H1 (cell line): Measurements from ENCODE around the gene GTPBP6. TPM values are rescaled to one million over a fixed set of nuclear protein-coding genes. Genes with fewer than 3 reads are reported as not detected.

Experiments
- CTCF ChIA-PET: fragments of 300-600 bp; sonication (Branson Sonifier 250); formaldehyde crosslinking; loops from one replicate; lab custom pipeline; 2021; ENCODE audit not compliant: partially characterized antibody; lab: Charles Lee
- POLR2A ChIA-PET: fragments of 300-600 bp; sonication (Branson Sonifier 250); formaldehyde crosslinking; loops from one replicate; lab custom pipeline; 2021; ENCODE audit warnings: inconsistent platforms; ENCODE audit not compliant: partially characterized antibody; lab: Charles Lee
- DNase-seq, 2 experiments: peaks; one replicate each; pipeline versions ENCODE4 v3.0.0 to v3.0.0-alpha.2; 2010 to 2022; ENCODE audit warnings: low spot score in 2 of 2, low read depth in 1 of 2, mixed read lengths in 1 of 2
- FAIRE-seq: peaks from 2 replicates; lab custom pipeline; 2011; peaks lifted over from hg19 to GRCh38; lab: Jason Lieb, UNC
- H2AFZ ChIP-seq: 2 replicates; pipeline ENCODE4 v1.8.1; 2012; ENCODE audit warnings: low read length, inconsistent platforms
- H2AK5ac ChIP-seq: 2 replicates; pipeline ENCODE4 v1.6.1; 2013; ENCODE audit warnings: low read depth, low read length
- H2BK120ac ChIP-seq: replicated peaks from 2 replicates; pipeline ENCODE3; 2013; ENCODE audit warnings: low read depth, low read length, inconsistent platforms
- H2BK12ac ChIP-seq: 2 replicates; pipeline ENCODE4 v1.6.1; 2013; ENCODE audit warnings: low read depth, low read length
- H2BK15ac ChIP-seq: 2 replicates; pipeline ENCODE4 v1.6.1; 2013; ENCODE audit warnings: low read length
- H2BK20ac ChIP-seq: 2 replicates; pipeline ENCODE4 v1.6.1; 2013; ENCODE audit warnings: low read length
- H2BK5ac ChIP-seq: 2 replicates; pipeline ENCODE4 v1.6.1; 2013; ENCODE audit warnings: low read depth, low read length
- H3K14ac ChIP-seq: 2 replicates; pipeline ENCODE4 v1.6.1; 2013; ENCODE audit warnings: inconsistent platforms; ENCODE audit not compliant: insufficient read length
- H3K18ac ChIP-seq: 2 replicates; pipeline ENCODE4 v1.6.1; 2013; ENCODE audit warnings: low read length; ENCODE audit errors: extremely low read depth
- H3K23ac ChIP-seq: 2 replicates; pipeline ENCODE4 v1.6.1; 2013; ENCODE audit warnings: inconsistent platforms; ENCODE audit not compliant: insufficient read length
- H3K23me2 ChIP-seq: 2 replicates; pipeline ENCODE4 v1.6.1; 2013; ENCODE audit warnings: low read depth, low read length
- H3K27ac ChIP-seq: 2 replicates; pipeline ENCODE4 v1.6.1; 2011; ENCODE audit warnings: low read depth, low read length, inconsistent platforms
- H3K27me3 ChIP-seq, 4 experiments: replicated peaks in 1 of 4; 1 replicate in 1 of 4; 2 replicates in 3 of 4; pipeline versions ENCODE4 v1.6.1 to v1.8.1; 2011 to 2013; ENCODE audit warnings: low read length in 3 of 4, mild to moderate bottlenecking in 3 of 4, inconsistent platforms in 2 of 4, mixed read lengths in 2 of 4, moderate library complexity in 1 of 4; ENCODE audit not compliant: control insufficient read depth in 3 of 4, insufficient read depth in 3 of 4; ENCODE audit errors: extremely low read depth in 1 of 4
- H3K36me3 ChIP-seq, 4 experiments: 2 replicates each; pipeline versions ENCODE4 v1.6.1 to v1.8.1; 2011 to 2013; ENCODE audit warnings: mild to moderate bottlenecking in 4 of 4, low read length in 3 of 4, moderate library complexity in 2 of 4, control low read depth in 1 of 4, inconsistent platforms in 1 of 4; ENCODE audit not compliant: insufficient read depth in 4 of 4, control insufficient read depth in 2 of 4
- H3K4ac ChIP-seq: replicated peaks from 2 replicates; pipeline ENCODE3; 2013; ENCODE audit warnings: low read length, low read depth, mixed read lengths, inconsistent platforms; ENCODE audit not compliant: insufficient read length
- H3K4me1 ChIP-seq, 4 experiments: replicated peaks in 1 of 4; 1 replicate in 1 of 4; 2 replicates in 3 of 4; pipeline versions ENCODE4 v1.6.1 to v1.8.1; 2011 to 2013; ENCODE audit warnings: low read length in 3 of 4, inconsistent platforms in 2 of 4, mixed read lengths in 1 of 4; ENCODE audit not compliant: insufficient read depth in 4 of 4, control insufficient read depth in 3 of 4
- H3K4me2 ChIP-seq, 2 experiments: 2 replicates each; pipeline versions ENCODE4 v1.6.1 to v1.8.1; 2011 to 2013; ENCODE audit warnings: low read depth in 2 of 2, low read length in 2 of 2, control low read depth in 1 of 2, inconsistent platforms in 1 of 2, mild to moderate bottlenecking in 1 of 2; ENCODE audit not compliant: insufficient read depth in 1 of 2
- H3K4me3 ChIP-seq, 4 experiments: fragments of 200-600, 300-600 bp in 1 of 4; sonication (generic), shearing (Covaris generic), sonication (Bioruptor Twin) in 1 of 4; 2 replicates each; pipeline versions ENCODE4 v1.5.1 to v1.8.1; 2011 to 2016; ENCODE audit warnings: low read length in 4 of 4, low read depth in 3 of 4, control low read depth in 2 of 4, inconsistent platforms in 2 of 4, mild to moderate bottlenecking in 2 of 4, mixed read lengths in 1 of 4, moderate library complexity in 1 of 4; ENCODE audit not compliant: insufficient read depth in 2 of 4; ENCODE audit errors: extremely low read depth in 1 of 4
- H3K56ac ChIP-seq: replicated peaks from 2 replicates; pipeline ENCODE3; 2013; ENCODE audit warnings: low read depth, mild to moderate bottlenecking, mixed read lengths, low read length, inconsistent platforms; ENCODE audit not compliant: insufficient read length
- H3K79me1 ChIP-seq: 2 replicates; pipeline ENCODE4 v1.6.1; 2013; ENCODE audit warnings: low read depth, low read length, control low read depth
- H3K79me2 ChIP-seq, 2 experiments: 2 replicates each; pipeline versions ENCODE4 v1.6.1 to v1.8.1; 2012 to 2013; ENCODE audit warnings: low read length in 2 of 2, mild to moderate bottlenecking in 2 of 2, inconsistent platforms in 1 of 2; ENCODE audit not compliant: insufficient read depth in 2 of 2, control insufficient read depth in 1 of 2
- H3K9ac ChIP-seq, 4 experiments: replicated peaks in 1 of 4; 1 replicate in 1 of 4; 2 replicates in 3 of 4; pipeline versions ENCODE4 v1.6.1 to v1.8.1; 2011 to 2013; ENCODE audit warnings: low read depth in 3 of 4, low read length in 3 of 4, control low read depth in 2 of 4, mild to moderate bottlenecking in 2 of 4, moderate library complexity in 2 of 4, inconsistent platforms in 1 of 4; ENCODE audit errors: extremely low read depth in 1 of 4
- H3K9me3 ChIP-seq, 2 experiments: 2 replicates each; pipeline versions ENCODE4 v1.6.1 to v1.8.1; 2012 to 2013; ENCODE audit warnings: mild to moderate bottlenecking in 2 of 2, moderate library complexity in 2 of 2, control low read depth in 1 of 2, inconsistent platforms in 1 of 2, low read depth in 1 of 2, low read length in 1 of 2, mixed read lengths in 1 of 2; ENCODE audit not compliant: insufficient read depth in 2 of 2
- H4K20me1 ChIP-seq, 2 experiments: replicated peaks in 1 of 2; 2 replicates each; pipeline versions ENCODE3 to v1.8.1; 2011 to 2013; ENCODE audit warnings: inconsistent platforms in 2 of 2, low read length in 2 of 2, mild to moderate bottlenecking in 1 of 2; ENCODE audit not compliant: insufficient read depth in 2 of 2, control insufficient read depth in 1 of 2
- H4K5ac ChIP-seq: 2 replicates; pipeline ENCODE4 v1.6.1; 2013; ENCODE audit warnings: low read length, low read depth, mixed read lengths, inconsistent platforms; ENCODE audit not compliant: insufficient read length
- H4K8ac ChIP-seq: 2 replicates; pipeline ENCODE4 v1.8.0; 2013; ENCODE audit warnings: mild to moderate bottlenecking, moderate library complexity, low read length, inconsistent platforms; ENCODE audit not compliant: insufficient read depth; ENCODE audit errors: extremely low read depth
- H4K91ac ChIP-seq: replicated peaks from 2 replicates; pipeline ENCODE3; 2013; ENCODE audit warnings: low read length, mixed read lengths, inconsistent platforms; ENCODE audit not compliant: insufficient read length
- KDM1A ChIP-seq: fragments of 200-600, 300-600 bp; sonication (generic); IDR thresholded peaks from 2 replicates; pipeline ENCODE4 v1.7.1; 2016; ENCODE audit warnings: mild to moderate bottlenecking, low read length, borderline replicate concordance
- PHF8 ChIP-seq: fragments of 200-600 bp; sonication (generic); conservative IDR thresholded peaks from 2 replicates; pipeline ENCODE4 v1.7.1; 2012; ENCODE audit warnings: low read depth, mild to moderate bottlenecking, inconsistent platforms, low read length, moderate library complexity
- WGBS, 2 experiments: shearing (Covaris generic) in 1 of 2; methylation state at CpG; one replicate each; pipeline versions ENCODE4 v1.1.6 to v1.1.7; 2013 to 2015; ENCODE audit warnings: low lambda C conversion rate in 2 of 2, mixed read lengths in 2 of 2, inconsistent platforms in 1 of 2, low coverage in 1 of 2, missing lambda C conversion rate in 1 of 2; ENCODE audit not compliant: insufficient replicate concordance in 2 of 2, insufficient coverage in 1 of 2, insufficient read length in 1 of 2; ENCODE audit errors: extremely low coverage in 1 of 2, missing lambda C conversion rate in 1 of 2; 5-methylcytosine and 5-hydroxymethylcytosine counted together
- polyA plus RNA-seq, 7 experiments: library from polyadenylated mRNA; depleted of rRNA in 3 of 7; stranded (reverse) in 5 of 7; unstranded in 2 of 7; fragments of >200 nt in 5 of 7; fragments of 200-250 nt in 2 of 7; gene quantifications; 1 replicate in 5 of 7; 2 replicates in 1 of 7; 4 replicates in 1 of 7; pipeline versions ENCODE4 v1.2.1 to v1.2.3, GENCODE V29; 2011 to 2013; ENCODE audit warnings: missing spikeins in 2 of 7, mixed read lengths in 2 of 7
- total RNA-seq: library from RNA; stranded (reverse); fragmentation: NEBNext Ultra II Directional; extraction: Animal tissue kit (Norgen Biotek cat#: 25700); gene quantifications from 2 replicates; pipeline ENCODE4 v1.2.1, GENCODE V29; 2021

Gene GTPBP6
- total and polyA plus RNA-seq, 2 of the 8 experiments (the other 6 are each of a cell fraction or from before 2014, with no cell fraction given): 33.9 to 57.1 TPM

- no peak overlapping the region for H2BK120ac ChIP-seq
- no peak overlapping the region for H2AK5ac ChIP-seq
- H3K36me3 ChIP-seq: peaks cover 32 to 58% (median 54%) of the 10 kb centered on the region in 4 experiments
- peaks cover 11 to 56% of the 10 kb centered on the region in 2 experiments for H3K79me2 ChIP-seq
- H3K4me3 ChIP-seq: no peak overlapping the region
- H3K18ac ChIP-seq: no peak overlapping the region
- ChIA-PET CTCF (no interaction called here), POLR2A (no interaction called here)
- H3K4ac ChIP-seq: peak overlapping the region; percentile 91
- peak overlapping the region; percentile 9 to 26; a peak in 2 of 4 replicates for H3K4me2 ChIP-seq
- no peak overlapping the region for H2AFZ ChIP-seq
- WGBS, 2 experiments: 91% methylated on average over 13 of the region's 13 CpGs; no CpG with 5 or more reads in 1 of the 2 experiments
- peak overlapping the region; percentile 70 for H3K14ac ChIP-seq
- H3K23me2 ChIP-seq: peaks cover 6% of the 10 kb centered on the region
- no peak overlapping the region; the same call in 1 of the 2 replicates for H2BK20ac ChIP-seq
- no peak overlapping the region for H3K56ac ChIP-seq
- no peak overlapping the region for H4K8ac ChIP-seq
- TF ChIP-seq KDM1A: 0 out of 2 replicates have a peak, but pooled peaks have one; percentile 18
- no peak for TF ChIP-seq PHF8
- H3K4me1 ChIP-seq: peaks cover 0 to 7% (median 4%) of the 10 kb centered on the region in 4 experiments; a peak in 6 of 7 replicates
- H2BK5ac ChIP-seq: 0 out of 2 replicates have a peak overlapping the region, but pooled peaks have one; percentile 10
- H3K9me3 ChIP-seq: peaks cover 0 to 4% of the 10 kb centered on the region in 2 experiments; a peak in 1 of 4 replicates
- H4K20me1 ChIP-seq: peaks cover 19 to 26% of the 10 kb centered on the region in 2 experiments
- H3K27ac ChIP-seq: no peak overlapping the region
- peak overlapping the region; percentile 72 for H4K91ac ChIP-seq
- H4K5ac ChIP-seq: no peak overlapping the region
- no peak overlapping the region for H2BK15ac ChIP-seq
- FAIRE-seq (no peak), DNase-seq (no peak)
- H3K9ac ChIP-seq: peak overlapping the region in 1 of 4 experiments; percentile 50; a peak in 1 of 7 replicates
- no peak overlapping the region for H3K23ac ChIP-seq
- no peak overlapping the region; the same call in 1 of the 2 replicates for H2BK12ac ChIP-seq
- no peaks in the 10 kb centered on the region; a peak in 1 of 7 replicates for H3K27me3 ChIP-seq
- peaks cover 11% of the 10 kb centered on the region for H3K79me1 ChIP-seq
These were observed 33.4 kb downstream of the GTPBP6 start for GRCh38 chrX:285076-285677.
